GM18909 (cell line): Measurements from ENCODE around the gene C11orf58.

Experiments
- ATAC-seq: cut with Tn5 transposase; IDR thresholded peaks from one replicate; pipeline ENCODE4 v1.9.1; 2021; ENCODE audit warnings: mild to moderate bottlenecking; ENCODE audit not compliant: unreplicated experiment, poor library complexity

Gene C11orf58

GRCh38 chr11:16799221-16799620 is 60.8 kb downstream of the C11orf58 start:
- ATAC-seq, result no peak

GRCh38 chr11:16799890-16800289 is 61.4 kb downstream of the C11orf58 start:
- ATAC-seq, result no peak

GRCh38 chr11:16800382-16800781 is 61.9 kb downstream of the C11orf58 start:
- no peak for ATAC-seq

- no peak for ATAC-seq
These were observed 63.0 kb downstream of the C11orf58 start for GRCh38 chr11:16801288-16801980.

- no peak for ATAC-seq
These were observed 65.9 kb downstream of the C11orf58 start for GRCh38 chr11:16804104-16804947.

- ATAC-seq, result no peak
These were observed 67.5 kb downstream of the C11orf58 start for GRCh38 chr11:16805938-16806337.

GRCh38 chr11:16806791-16807190 is 68.3 kb downstream of the C11orf58 start:
- no peak for ATAC-seq

- no peak for ATAC-seq
These were observed 68.9 kb downstream of the C11orf58 start for GRCh38 chr11:16807306-16807705.
